Endothelial cell (in vitro differentiated cells): ENCODE results near the gene PCNX3. TPM values are rescaled to one million over a fixed set of nuclear protein-coding genes. Genes with fewer than 3 reads are reported as not detected.

Experiments used
- DNase-seq: peaks from one replicate; pipeline ENCODE4 v3.0.0; 2021; ENCODE audit warnings: low spot score
- H3K27ac Mint-ChIP-seq: one replicate; pipeline ENCODE4 v1.8.0; 2021; ENCODE audit warnings: mixed read lengths, inconsistent platforms; ENCODE audit not compliant: unreplicated experiment
- H3K27me3 Mint-ChIP-seq: one replicate; pipeline ENCODE4 v1.8.0; 2021; ENCODE audit warnings: mild to moderate bottlenecking, moderate library complexity, mixed read lengths, inconsistent platforms; ENCODE audit not compliant: unreplicated experiment
- H3K36me3 Mint-ChIP-seq: one replicate; pipeline ENCODE4 v1.8.0; 2021; ENCODE audit warnings: mild to moderate bottlenecking, low read depth, mixed read lengths, inconsistent platforms; ENCODE audit not compliant: unreplicated experiment
- H3K4me1 Mint-ChIP-seq: one replicate; pipeline ENCODE4 v1.8.0; 2021; ENCODE audit warnings: mild to moderate bottlenecking, mixed read lengths, inconsistent platforms; ENCODE audit not compliant: unreplicated experiment
- H3K4me3 Mint-ChIP-seq: one replicate; pipeline ENCODE4 v1.8.0; 2021; ENCODE audit warnings: mild to moderate bottlenecking, mixed read lengths, inconsistent platforms; ENCODE audit not compliant: unreplicated experiment
- H3K9me3 Mint-ChIP-seq: one replicate; pipeline ENCODE4 v1.8.0; 2021; ENCODE audit warnings: mixed read lengths, inconsistent platforms; ENCODE audit not compliant: unreplicated experiment
- total RNA-seq: library from RNA; stranded (reverse); fragmentation: NEBNext Ultra II Directional; extraction: Animal tissue kit (Norgen Biotek cat#: 25700); gene quantifications from one replicate; pipeline ENCODE4 v1.2.1, GENCODE V29; 2021; ENCODE audit not compliant: unreplicated experiment
- TF ChIP-seq, protein P1 (sequence below): fragments of 200-600 bp; sonication (generic); IDR thresholded peaks from one replicate; pipeline ENCODE4 v1.5.0; 2021; ENCODE audit warnings: antibody characterized with exemption; ENCODE audit not compliant: unreplicated experiment

PCNX3 gene
- total RNA-seq, 1 donor from 2014 or later: 76.1 TPM

DNA sequence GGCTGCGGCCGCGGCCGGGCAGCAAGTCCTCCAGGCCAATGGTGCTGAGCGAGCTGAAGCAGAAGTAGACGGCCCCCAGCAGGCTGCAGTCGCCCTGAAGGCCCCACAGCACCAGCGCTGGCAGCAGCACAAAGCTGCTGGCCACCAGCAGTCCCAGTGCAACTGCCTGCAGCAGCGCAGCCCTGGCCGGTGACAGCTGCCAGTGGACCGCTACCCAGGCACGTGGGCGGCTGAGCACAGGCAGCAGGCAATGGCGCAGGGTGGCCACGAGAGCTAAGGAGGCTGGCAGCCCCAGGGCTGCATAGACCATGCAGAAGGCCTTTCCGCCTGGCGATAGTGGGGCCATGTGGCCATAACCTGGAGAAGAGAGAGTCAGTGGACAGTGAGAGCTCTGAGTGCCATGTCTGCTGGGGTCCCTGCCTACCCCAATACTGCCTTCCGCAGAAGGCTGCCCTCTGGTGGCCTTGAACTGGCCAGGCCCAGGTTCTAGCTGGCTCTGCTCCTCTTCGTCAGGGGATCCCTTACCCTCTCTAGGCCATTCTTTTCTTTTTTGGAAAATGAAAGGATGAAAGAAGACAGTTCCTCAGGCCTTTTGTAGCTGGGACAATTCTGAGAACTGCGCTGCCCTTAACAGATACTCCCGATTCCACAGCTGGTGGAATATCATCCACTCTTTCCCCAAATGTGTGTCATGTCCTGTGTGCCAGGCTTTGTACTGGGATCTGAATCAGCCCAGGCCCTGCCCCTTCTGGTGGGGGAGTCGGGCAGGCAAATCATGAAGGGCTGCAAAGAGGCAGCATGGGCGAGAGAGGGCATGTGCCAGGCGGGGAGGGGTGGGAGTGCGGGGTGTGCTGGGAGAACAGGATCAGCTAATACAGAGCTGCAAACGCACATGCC, 21.8 kb upstream of the PCNX3 start:
- DNase-seq: peak; percentile 64
- Mint-ChIP-seq H3K4me3 (no peak overlapping the region), H3K9me3 (no peaks in the 10 kb centered on the region), H3K27me3 (peaks cover 33% of the 10 kb centered on the region), H3K4me1 (peaks cover 4% of the 10 kb centered on the region), H3K27ac (peak overlapping the region; percentile 24), H3K36me3 (peaks cover 13% of the 10 kb centered on the region)
- TF ChIP-seq, protein P1, sequence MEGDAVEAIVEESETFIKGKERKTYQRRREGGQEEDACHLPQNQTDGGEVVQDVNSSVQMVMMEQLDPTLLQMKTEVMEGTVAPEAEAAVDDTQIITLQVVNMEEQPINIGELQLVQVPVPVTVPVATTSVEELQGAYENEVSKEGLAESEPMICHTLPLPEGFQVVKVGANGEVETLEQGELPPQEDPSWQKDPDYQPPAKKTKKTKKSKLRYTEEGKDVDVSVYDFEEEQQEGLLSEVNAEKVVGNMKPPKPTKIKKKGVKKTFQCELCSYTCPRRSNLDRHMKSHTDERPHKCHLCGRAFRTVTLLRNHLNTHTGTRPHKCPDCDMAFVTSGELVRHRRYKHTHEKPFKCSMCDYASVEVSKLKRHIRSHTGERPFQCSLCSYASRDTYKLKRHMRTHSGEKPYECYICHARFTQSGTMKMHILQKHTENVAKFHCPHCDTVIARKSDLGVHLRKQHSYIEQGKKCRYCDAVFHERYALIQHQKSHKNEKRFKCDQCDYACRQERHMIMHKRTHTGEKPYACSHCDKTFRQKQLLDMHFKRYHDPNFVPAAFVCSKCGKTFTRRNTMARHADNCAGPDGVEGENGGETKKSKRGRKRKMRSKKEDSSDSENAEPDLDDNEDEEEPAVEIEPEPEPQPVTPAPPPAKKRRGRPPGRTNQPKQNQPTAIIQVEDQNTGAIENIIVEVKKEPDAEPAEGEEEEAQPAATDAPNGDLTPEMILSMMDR: no peak

DNA sequence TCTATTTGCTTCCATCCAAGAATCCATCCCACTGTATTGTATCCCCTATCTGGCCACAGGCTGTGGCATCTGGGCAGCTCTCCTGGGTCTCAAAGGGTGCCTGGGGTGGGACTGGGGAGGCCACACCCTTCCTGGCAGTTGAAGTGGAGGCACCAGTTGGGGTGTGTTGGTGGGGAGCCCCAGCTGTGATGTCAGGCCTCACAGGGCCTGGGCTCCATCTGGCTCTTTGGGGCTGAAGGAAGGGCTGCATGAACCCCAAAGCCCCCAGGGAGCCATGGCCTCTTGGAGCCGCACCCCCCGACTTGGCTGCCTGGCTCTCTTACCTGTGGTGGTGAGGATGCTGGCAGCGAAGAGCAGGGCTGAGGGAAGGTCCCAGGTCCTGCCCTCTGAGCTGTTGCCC, 20.4 kb upstream of the PCNX3 start:
- peaks cover 18% of the 10 kb centered on the region for H3K36me3 Mint-ChIP-seq
- no peak overlapping the region for H3K27ac Mint-ChIP-seq
- H3K27me3 Mint-ChIP-seq: peaks cover 37% of the 10 kb centered on the region
- no peak for DNase-seq
- TF ChIP-seq, protein P1: no peak
- H3K4me1 Mint-ChIP-seq: peaks cover 4% of the 10 kb centered on the region
- no peak overlapping the region for H3K4me3 Mint-ChIP-seq
- no peaks in the 10 kb centered on the region for H3K9me3 Mint-ChIP-seq

DNA sequence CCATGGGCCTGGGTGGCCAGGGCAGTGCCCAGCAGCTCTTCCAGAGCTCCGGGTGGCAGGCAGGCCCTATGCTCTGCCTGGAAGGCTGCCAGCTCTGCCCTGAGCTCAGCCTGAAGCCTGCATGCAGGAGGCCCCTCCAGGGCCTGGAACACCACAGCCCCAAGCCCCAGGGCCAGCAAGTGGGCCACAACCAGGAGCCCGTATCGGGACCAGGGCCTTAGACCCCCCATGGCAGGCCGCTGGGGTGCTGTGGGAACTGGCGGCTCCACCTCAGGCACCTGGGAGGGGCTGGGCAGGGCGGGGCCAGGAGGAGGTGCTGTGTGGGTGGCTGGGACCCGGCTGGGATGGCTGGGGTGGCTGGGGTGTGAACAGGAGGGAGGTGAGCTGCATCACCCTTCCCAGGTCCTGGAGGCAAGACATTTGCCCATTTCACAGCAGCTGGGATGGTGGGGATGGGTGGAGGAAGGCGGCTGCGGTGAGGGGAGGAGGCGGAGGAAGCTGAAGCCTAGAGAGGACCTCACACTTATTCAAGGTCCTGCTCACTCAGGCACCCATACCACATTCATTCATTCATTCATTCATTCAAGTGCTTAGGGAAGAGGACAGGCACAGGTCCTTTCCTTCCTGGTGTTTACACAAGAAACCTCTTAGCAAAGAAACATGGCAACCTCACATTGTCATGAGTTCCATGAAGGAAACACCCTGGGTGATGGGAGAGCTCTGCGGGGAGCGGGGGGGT, 19.9 kb upstream of the PCNX3 start, which contains the start of gene KCNK7:
Gene KCNK7 (minus strand): TSS at position 258 of the 739 bp plus-strand sequence. CDS start 28 bp downstream, at position 230.
- H3K27me3 Mint-ChIP-seq: peaks cover 31% of the 10 kb centered on the region
- no peak for DNase-seq
- H3K4me3 Mint-ChIP-seq: peak within 1 kb of the TSS; percentile 38
- TF ChIP-seq, protein P1: no peak
- H3K36me3 Mint-ChIP-seq: peaks cover 16% of the 10 kb centered on the region
- H3K27ac Mint-ChIP-seq: peak within 1 kb of the TSS; percentile 22
- peaks cover 4% of the 10 kb centered on the region for H3K4me1 Mint-ChIP-seq
- no peaks in the 10 kb centered on the region for H3K9me3 Mint-ChIP-seq

DNA sequence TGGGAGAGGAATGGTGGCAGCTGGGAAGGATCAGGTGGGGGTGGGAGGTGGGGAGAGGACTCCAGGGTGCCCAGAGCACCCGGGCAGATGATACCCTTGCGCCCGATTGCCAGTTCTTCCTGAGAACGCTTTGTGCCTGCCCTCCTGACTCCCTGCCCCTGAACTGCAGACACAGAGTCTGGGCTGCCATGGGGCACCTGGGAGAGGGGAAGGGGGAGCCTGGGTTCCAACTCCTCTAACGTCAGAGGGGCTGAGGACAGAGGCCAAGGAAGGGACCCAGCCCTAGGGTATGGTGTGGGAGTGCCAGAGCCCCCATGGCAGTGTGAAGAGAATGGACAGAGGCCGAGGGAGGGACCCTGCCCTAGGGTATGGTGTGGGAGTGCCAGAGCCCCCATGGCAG, 19.1 kb upstream of the PCNX3 start:
- H3K9me3 Mint-ChIP-seq: no peaks in the 10 kb centered on the region
- no peak overlapping the region for H3K27ac Mint-ChIP-seq
- no peak for DNase-seq
- H3K36me3 Mint-ChIP-seq: peaks cover 23% of the 10 kb centered on the region
- TF ChIP-seq, protein P1: no peak
- H3K27me3 Mint-ChIP-seq: peaks cover 35% of the 10 kb centered on the region
- H3K4me3 Mint-ChIP-seq: no peak overlapping the region
- peaks cover 4% of the 10 kb centered on the region for H3K4me1 Mint-ChIP-seq
